Amygdala (tissue), 56 donors: Measurements from ENCODE around the gene CTBP1.

Experiments
- DNase-seq, 56 donors: peaks; one replicate each; lab custom pipeline; 2025; lab: John Stamatoyannopoulos, UW

The CTBP1 gene

DNA sequence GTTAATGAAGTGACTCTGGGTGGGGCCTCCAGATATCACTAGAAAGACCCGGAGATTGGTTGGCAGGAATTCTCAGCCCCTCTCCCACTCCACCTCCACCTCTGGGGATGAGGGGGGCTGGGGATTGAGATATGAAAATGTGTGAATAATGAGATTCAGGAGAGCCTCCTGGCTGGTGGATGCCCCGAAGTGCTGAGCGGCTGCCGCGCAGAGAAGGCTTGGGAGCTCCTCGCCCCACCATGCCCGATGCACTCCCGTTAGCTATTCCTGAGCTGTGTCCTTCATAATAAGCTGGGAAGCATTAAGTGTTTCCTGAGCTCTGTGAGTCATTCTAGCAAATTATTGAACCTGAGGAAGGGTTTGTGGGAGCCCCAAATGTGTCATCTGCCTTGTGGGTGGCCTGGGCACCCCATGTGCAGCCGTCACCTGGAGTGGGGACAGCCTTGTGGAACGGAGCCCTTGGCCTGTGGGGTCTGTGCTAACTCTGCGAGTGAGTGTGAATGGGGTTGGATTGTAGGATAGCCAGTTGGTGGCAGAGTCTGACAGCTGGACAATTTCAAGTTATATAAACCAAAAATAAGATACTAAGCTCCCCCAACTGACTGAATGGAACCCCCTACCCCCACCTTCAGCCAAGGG is 36.3 kb upstream of the CTBP1 start:
- no peak for DNase-seq

DNA sequence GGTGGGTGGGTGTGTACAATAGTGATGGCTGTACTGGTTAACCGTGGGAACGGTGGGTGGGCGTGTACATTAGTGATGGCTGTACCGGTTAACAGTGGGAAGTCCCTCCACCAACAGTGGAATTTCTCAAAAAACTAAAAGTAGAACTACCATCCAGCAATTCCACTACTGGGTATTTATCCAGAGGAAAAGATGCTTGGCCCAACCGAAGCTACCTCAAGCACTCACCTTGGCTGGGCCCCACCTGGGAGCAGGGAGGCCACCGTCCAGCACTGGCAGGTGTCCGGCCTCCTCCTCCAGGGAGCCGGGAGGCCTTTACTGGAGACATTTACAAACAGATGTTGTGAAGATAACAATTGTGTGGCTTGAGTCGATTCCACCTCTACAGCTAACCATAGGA is 34.8 kb upstream of the CTBP1 start:
- no peak for DNase-seq

DNA sequence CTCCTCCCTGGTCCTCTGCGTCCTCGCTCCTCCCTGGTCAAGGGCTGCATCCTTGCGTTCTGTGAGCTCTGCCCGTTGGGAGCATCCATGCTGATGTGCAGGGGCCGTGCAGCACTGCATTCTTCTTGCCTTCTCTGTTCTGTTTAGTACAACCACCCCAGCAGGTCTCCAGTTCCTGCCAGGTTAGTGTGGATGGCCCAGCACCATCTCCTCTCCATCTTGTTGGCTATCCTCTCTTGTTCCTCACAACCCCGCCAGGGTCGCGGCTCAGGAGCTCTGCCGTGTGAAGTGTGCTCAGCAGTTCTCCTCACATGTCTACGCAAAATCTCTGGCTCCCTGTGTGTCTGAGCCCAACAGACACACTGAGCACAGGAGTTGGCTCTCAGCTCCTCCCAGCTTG is 30.3 kb upstream of the CTBP1 start:
- DNase-seq: no peak

DNA sequence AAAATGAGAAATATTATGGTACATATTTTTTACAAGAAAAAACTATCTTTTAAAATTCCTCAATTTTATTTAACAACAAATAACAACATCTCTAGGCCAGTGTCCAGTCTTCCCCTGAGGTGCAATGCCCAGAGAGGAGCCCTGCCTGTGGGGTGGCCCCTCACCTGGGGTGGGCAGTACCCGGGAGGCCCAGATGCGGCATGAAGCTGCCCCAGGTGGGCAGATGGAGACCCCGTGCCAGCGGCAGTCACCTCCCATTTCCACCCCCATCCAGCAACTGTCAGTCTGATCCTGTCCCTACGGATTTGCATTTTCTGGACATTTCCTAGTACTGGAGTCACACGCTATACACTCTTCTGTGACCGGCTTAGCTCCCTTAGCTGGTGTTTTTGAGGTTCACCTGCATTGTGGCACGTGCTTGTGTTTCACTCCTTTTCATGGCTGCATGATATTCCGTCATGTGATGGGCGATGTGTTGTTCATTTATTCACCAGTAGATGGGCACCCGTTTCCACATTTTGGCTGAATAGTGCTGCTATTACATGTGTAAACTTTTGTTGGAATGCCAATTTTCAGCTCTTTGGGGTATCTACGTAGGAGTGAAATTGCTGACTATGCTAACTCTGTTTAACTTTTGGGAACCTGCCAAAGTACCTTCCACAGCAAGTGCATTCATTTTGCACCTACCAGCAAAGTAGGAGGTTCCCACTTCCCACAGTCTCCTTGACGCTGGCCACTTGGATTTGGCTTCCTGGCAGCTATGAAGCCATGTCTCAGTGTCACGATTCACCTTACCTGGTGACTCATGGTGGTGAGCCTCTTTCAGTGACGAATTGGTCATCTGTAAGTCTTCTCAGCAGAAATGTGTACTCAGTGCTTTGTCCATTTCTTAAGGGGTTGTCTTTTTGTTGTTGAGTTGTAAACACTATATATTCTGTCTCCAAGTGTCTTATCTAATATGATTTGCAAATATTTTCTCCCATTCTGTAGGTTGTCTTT is 29.0 kb upstream of the CTBP1 start:
- no peak for DNase-seq

DNA sequence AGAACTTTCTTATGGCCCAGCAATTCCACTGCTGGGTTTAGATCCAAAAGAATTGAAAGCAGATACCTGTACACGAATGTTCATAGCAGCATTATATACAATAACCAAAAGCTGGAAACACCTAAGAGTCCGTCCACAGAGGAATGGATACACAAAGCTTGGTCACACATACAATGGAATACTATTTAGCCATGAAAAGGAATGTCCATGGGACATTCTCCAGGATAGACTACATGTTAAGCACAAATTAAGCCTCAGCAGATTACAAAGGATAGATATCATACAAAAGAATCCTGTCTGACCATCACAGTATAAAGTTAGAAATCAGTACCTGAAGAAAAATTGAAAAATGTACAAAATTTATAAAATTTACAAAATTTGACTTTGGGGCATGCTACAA is 28.1 kb upstream of the CTBP1 start:
- DNase-seq: no peak

DNA sequence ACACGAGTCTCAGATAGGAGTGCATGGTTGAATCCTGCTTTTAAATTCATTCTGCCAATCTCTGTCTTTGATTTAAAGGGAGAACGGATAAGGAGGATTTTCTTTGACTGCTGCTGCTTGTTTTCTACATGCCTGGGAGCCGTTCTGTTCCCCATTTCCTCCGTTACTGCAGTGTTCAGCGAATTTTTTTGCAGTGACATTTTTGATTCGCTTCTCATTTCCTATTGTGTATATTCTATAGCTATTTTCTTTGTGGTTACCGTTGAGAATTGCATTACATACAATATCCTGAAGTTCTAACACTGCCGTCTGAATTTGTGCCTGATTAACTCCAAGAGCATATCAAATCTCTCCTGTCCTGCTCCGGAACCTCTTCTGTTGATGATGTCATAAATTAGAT is 25.9 kb upstream of the CTBP1 start:
- no peak for DNase-seq

DNA sequence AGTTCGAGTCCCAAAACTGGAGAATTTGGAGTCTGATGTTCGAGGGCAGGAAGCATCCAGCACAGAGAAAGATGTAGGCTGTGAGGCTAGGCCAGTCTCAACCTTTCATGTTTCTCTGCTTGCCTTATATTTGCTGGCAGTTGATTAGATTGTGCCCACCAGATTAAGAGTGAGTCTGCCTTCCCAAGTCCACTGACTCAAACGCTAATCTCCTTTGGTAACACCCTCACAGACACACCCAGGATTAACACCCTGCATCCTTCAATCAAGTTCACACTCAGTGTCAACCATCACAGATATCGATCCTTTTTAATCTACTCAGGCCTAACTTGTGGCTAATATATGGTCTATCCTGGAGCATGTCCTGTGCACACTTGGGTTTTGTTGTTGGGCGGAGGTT is 22.8 kb upstream of the CTBP1 start:
- no peak for DNase-seq

DNA sequence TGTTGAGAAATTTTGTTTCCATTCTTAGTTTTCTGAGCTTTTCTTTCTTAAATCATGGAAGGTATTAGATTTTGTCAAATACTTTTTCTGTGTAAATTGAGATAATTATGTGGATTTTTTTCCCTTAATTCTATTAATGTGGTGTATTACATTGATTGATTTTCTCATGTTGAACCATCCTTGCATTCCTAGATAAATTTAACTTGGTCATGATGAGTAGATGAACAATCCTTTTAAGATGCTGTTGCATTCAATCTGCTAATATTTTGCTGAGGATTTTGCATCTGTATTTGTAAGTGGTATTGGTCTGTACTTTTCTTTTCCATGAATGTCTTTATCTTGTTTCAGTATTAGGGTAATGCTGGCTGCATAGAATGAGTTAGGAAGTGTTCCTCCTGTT is 20.3 kb upstream of the CTBP1 start:
- DNase-seq: no peak

DNA sequence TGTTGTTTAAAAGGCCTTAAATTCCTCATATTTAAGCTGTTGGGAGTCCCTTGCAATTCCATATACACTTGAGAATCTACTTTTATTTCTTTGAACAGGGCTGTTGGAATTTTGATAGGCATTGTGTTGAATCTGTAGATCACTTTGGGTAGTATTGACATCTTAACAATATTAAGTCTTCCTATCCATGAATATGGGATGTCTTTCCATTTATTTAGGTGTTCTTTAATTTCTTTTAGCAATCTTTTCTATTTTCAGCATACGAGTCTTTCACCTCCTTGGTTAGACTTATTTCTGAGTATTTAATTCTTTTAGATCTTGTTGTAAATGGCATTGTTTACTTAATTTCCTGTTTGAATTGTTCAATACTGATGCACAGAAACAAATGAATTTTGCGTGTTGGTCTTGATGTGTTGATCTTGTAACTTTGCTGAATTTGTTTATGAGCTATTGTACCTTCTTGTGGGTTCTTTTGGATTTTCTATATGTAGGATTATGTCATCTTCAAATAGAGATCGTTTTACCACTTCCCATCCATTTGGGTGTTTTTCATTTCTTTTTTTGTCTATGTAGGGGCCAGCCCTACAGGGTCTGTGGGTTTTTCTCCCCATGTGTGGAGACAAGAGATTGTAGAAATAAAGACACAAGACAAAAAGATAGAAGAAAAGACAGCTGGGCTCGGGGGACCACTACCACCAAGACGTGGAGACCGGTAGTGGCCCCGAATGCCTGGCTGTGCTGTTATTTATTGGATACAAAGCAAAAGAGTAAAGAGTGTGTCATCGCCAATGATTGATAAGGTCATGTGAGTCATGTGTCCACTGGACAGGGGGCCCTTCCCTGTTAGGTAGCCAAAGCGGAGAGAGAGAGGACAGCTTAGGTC is 18.2 kb upstream of the CTBP1 start:
- no peak for DNase-seq

DNA sequence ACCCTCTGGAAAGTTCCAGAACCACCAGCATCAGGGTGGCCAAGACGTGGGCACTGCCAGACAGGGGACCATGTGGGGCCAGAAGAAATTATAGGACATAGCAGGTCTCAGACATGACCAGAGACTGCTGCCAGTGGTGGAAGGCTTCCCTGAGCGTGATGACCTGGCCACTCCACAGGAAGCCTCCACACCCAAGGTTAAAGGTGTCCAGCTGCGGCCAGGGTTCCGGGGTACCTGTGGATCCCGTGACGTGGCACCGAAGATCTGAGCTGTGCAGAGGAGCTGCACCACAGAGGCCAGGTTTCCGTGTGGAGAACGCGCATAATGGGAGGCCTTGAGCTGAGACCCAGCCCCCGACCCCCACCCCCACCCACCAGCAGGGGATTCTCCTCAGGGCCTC is 16.4 kb upstream of the CTBP1 start:
- DNase-seq: no peak

DNA sequence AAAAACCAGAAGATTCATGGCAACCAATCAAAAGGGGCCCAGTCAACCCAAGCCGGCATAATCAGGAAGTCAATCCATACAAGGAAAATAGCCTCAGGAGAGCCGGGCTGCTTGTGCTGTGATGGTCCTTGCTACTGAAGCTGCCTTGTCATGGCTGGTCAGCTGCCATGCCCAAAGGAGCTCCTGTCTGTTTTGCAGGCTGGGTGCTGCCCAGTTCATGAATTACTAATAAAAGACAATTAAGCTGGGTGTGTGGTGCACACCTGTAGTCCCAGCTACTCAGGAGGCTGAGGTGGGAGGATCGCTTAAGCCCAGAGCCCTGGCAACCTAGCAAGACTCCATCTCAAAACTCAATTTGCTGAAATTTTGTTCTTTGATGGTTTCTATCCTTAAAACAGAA is 16.0 kb upstream of the CTBP1 start:
- no peak for DNase-seq

DNA sequence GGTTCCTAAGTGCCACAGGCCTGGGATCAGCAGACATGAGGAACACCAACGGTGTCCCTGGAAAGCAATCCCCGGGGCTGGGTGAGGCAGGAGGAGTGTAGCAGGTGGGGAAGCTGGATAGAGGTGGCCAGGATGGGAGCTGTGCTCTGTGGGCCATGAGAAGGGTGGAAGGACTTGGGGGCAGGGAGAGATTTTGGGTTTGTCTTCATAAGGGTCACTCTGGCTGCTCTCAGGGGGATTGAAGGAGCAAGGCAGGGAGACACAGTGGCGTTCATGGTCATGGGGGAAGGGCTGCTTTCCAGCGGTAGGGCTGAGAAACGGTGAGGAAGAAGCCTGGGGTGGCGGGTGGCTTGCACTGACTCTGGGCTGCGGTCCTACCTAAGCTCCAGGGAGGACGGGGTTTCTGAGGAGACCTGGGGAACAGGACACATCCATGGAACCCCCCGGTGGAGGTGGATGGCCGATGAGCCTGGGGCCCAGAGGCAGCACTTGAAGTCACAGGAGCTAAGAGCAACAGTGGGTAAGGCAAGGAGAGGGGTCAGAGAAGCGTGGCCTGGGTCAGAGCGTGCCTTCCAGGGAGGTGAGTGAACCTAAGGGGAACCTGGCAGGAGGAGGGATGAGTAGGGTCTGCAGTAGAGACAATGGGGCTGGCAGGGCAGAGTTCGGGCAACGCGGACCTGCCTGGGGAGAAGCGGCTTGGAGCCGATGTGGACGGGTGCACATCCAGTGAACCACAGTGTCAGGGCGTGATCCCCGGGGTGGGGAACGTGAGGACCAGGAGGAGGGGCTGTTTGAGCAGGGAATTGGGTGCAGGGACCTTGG is 12.4 kb upstream of the CTBP1 start:
- DNase-seq: no peak

DNA sequence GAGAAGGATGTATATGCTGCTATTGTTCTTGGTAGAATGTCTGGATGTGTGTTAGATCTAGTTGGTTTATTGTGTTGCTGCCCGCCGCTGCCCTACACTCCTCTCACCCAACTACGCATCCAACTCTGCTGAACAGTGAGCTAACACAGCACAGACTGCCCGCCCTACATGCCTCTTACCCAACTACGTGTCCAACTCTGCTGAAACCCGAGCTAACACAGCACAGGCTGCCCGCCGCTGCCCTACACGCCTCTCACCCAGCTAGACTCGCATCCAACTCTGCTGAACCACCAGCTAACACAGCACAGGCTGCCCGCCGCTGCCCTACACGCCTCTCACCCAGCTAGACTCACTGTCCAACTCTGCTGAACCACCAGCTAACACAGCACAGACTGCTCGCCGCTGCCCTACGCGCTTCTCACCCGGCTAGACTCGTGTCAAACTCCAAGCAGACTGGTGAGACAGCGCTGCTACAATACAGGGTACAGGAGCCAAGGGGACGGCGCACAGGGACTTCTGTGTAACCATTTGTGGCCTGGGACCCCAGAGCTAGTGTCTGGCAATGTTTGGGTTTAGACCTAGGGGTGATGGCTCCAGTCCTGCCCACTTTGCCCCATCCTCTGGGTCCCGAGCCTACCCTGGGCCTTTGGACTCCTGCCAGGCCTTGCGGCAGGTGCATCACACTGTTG is 11.6 kb upstream of the CTBP1 start:
- no peak for DNase-seq

DNA sequence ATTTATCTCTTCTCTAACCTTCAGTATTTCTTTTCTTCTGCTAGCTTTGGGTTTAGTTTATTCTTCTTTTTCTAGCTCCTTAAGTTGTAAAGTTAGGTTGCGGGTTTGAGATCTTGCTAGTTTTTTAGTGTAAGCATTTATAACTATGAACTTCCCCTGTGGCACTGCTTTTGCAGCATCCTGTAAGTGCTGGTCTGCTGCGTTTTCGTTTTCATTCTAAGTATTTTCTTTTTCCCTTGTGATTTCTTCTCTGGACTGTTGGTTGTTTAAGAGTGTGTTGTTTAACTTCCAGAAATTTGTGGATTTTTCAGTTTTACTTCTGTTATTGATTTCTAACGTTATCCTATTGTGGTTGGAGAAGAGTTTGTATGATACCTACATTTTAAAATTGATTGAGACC is 11.0 kb upstream of the CTBP1 start:
- DNase-seq: no peak

DNA sequence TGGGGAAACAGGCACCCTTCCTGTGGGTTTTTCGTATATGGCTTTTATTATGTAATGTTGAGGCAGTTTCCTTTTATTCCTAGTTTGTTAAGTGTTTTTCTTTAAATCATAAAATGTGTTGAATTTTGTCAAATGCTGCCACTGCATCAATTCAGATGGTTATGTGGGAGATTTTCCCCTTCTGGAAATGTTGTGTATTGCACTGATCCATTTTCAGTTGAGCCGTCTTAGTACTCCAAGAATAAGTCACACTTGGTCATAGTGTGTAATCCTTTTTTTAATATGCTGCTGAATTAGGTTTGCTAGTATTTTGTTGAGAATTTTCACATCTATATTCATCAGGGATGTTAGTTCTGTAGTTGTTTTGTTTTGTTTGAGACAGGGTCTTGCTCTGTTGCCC is 9.5 kb upstream of the CTBP1 start:
- no peak for DNase-seq

DNA sequence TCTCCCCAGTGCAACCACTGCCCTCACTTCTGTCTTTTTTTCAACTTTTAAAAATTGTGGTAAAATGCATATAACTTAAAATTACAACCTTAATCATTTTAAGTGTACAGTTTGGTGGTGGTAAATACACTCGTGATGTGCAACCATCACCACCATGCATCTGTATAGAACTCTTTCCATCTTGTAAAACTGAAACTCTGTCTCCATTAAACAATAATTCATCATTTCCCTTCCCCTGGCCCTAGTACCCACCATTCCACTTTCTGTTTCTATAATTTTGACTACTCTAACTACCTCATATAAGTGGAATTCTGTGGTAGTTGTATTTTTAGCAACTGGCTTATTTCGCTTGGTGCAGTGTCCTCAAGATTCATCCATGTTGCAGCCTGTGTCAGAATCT is 6.8 kb upstream of the CTBP1 start:
- DNase-seq: no peak

DNA sequence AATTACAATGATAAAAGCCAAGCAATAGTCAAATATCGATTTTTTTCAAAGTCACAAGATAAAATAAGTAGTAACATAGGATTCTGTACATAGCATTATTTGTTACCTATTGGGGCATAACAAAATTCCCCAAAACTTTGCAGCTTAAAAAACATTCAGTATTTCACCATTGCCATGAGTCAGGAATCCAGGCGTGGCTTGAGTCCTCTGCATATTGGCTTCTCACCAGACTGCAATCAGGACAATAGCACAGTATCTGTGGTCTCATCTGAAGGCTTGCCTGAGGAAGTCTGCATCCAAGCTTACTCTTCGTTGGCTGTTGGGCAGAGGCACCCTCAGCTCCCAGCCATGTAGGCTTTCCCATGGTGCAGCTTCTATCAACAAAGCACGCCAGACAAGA is 6.2 kb upstream of the CTBP1 start:
- DNase-seq: no peak

DNA sequence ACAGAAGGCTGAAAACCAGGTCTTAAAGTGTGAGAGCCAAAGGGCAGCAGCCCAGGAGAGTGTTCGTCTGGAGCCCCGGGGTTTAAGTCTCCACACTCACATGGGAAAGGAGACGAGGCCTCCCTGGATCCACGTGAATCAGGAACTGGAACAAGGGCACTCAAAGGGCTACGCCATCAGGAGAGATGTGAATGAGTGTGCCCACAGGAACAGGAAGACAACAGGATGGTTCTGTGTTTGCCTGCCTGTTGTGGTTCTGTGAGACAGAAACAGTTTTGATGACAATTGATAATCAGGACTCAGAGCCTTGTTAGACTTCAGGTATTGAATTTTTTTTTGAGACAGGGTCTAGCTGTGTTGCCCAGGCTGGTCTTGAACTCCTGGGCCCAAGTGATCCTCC is 4.9 kb upstream of the CTBP1 start:
- no peak for DNase-seq

DNA sequence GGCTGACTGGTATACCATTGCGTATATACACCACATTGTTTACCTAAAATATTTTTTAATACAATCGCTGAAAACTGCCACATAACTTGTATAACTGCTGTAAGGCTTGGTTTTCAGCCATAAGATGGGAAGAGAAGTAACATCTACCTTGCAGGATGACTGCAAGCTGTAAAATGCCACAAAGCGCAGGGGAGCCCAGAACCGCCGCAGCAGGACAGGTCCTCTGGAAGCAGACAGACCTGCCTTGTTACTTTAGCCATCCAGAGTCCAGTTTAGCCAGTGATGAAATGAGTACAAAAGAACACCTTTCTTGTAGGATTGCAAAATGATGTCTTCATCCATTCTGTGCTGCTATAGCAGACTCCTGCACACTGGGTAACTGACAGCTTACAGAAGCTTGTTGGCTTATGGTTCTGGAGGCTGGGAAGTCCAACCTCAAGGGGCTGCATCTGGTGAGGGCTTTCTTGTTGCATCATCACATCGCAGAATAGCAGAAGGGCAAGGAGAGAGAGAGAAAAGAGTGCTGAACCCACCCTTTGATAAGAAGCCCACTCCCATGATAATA is 4.1 kb upstream of the CTBP1 start:
- DNase-seq: no peak

DNA sequence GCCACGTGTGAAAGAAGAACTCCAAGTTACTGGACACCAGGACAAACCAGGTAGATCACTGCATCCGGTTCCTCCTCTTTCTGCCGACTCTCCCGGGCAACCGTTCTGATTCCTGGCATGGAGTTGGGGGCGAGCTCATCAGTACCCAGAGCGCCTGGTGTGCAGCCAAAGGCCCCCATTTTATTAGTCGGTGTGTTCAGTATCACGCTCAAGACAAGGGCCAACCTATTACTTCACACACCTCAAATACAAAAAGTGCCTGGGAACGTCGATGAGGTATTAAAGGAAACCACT is 2.8 kb upstream of the CTBP1 start:
- no peak for DNase-seq
